GM18520 (cell line): Measurements from ENCODE around the gene SMCO3.
"Not testable (repeated sequence)": the region's sequence is repeated elsewhere in the genome, so short reads cannot be mapped to it uniquely, and the experiment has no call there.

Experiments used
- ATAC-seq: cut with Tn5 transposase; IDR thresholded peaks from one replicate; pipeline ENCODE4 v1.9.1; 2021; ENCODE audit not compliant: unreplicated experiment

The SMCO3 gene

GRCh38 chr12:14775636-14775980 lies 38.4 kb downstream of the SMCO3 start:
- ATAC-seq: no peak

DNA sequence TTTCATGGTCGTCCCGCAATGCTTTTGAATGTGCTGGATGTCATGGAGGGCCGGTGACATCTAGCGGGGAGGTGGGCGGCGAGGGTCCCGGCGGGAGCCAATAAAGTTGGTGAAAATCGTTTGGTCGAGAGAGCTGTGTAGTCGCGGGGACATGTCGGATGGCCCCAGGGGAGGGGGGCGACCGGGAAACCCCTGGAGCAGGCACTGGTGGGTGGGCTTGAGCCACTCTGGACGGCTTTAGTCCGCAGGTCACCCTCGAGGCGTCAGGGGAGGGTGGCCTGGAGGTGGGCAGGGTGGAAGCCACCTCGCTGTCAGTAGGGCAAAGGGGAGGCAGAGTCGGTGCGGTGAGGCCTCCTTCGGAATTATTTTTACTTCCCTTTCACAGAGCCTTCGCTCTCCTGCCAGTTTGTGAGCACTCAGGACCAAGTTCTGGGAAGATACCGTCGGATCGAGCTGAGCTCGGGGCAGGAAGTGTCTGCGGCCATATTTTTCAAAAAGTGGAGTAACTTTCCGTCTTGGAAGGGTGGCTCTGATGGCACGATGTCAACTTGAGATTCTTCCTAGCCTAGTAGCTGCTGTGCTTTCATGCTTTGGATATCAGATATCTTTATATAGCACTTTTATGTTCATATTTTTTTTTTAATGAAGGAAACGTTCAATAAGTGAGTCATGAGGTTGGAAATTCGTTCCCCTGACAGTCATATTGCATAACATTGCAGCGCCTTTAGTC lies 38.9 kb downstream of the SMCO3 start:
- no peak for ATAC-seq

GRCh38 chr12:14774074-14774905 lies 39.7 kb downstream of the SMCO3 start:
- ATAC-seq: peak; percentile 45

DNA sequence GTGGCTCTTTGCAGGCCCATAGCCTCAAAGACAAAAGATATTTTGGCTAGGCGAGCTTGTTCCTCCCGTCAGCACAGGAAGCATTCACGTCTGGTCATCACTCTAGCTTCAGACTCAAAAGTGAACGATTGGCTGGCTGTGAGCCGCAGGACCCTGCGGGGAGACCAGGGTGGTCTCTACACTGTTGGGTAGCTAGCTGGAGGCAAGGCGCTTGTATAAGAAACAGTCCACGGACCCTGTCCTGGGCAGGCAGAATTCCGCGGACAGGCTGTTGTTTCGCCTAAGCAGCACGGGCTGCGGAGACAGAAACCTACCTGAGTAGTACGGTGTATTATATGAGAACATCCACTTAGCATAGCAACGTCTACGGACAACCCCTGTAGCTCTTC lies 40.3 kb downstream of the SMCO3 start:
- ATAC-seq: peak; percentile 6

DNA sequence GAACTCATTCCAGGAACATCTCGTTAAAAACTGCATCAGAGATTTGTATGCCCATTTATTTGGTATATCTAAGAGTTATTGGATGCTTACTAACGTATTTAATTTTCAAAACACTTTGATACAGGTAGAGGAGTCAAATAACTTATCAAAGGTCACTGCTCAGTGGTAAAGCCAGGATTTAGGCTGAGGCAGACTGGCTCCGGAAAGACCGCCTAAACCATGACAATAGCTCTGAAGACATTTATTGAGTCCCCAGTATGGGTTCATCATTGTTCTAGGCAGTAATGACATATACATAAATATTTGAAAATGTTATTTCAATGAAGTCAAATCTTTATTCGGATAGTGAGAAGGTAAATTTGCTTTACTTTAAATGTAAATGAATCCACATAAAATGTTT lies 41.0 kb downstream of the SMCO3 start:
- ATAC-seq: no peak

DNA sequence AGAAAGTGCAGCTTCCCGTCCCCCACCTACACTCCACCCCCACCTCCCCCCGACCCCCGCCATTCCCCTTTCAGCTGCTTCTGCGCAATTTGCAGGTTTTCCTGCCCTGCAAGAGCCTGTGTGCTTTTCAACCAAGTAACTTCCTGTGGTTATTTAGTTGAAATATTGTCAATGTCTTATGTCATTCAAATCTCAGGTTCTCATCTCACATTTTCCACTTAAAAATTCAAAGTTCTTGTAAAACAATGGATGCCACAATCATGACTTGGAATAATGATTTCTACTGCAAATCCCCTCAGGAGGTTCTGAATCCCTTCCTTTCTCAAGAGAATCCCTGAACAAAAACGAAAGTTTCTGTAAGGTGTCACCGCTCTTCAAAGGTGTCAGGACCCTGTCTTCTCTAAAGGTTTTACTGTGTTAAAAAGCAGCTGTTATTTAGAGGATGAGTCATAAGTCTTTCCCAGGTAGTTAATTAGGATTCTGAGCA lies 42.3 kb downstream of the SMCO3 start:
- ATAC-seq: no peak

- peak; percentile 27 for ATAC-seq
Measured at GRCh38 chr12:14770496-14771461, 43.2 kb downstream of the SMCO3 start.

DNA sequence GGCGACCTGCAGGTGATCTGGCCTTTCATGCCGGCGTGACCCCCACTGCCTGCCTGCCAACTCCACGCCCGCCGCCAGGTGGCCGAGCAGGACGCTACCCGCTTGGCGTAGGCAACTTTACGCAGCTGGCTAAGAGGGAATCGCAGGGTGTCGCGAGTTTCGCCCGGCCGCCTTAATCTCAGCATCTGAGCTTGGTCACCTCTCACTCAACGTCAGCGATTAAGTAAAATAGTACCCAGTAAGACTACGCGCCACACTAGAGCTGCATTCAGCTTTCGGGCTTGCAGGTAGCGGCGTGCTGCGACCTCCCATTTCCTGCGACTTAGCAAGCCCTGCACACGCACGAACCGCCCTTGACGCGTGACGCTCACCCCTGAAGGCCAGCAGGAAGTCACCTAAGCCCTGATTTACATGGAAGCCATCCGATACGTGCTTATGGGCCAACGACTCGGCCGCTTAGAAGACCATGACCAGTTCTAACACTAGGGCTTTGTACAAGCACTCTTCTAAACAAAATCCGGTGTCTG lies 44.0 kb downstream of the SMCO3 start:
- ATAC-seq: peak; percentile 27

DNA sequence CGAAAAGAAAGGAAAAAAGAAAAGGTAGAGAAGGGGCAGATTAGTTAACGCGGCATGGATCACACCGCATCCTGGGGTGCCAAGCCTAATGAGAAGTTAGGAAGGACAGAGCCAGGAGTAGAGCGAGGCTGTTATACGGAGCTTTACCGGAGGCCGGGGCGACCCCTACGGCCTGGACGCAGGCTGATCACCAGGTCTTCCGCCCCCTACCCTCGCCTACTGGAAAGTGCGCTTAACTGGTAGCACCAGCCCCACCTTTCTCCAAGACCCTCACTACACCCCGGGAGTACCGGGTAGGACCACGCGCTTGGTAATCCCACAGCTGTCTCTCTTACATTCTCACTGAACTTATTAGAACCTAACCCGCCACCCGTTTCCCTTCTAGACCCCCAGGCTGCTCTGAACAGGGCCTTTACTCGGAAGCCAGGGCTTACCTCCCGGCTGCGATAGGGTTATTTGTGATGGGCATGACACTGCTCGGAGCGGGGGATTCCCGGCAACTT lies 44.5 kb downstream of the SMCO3 start:
- no peak for ATAC-seq

DNA sequence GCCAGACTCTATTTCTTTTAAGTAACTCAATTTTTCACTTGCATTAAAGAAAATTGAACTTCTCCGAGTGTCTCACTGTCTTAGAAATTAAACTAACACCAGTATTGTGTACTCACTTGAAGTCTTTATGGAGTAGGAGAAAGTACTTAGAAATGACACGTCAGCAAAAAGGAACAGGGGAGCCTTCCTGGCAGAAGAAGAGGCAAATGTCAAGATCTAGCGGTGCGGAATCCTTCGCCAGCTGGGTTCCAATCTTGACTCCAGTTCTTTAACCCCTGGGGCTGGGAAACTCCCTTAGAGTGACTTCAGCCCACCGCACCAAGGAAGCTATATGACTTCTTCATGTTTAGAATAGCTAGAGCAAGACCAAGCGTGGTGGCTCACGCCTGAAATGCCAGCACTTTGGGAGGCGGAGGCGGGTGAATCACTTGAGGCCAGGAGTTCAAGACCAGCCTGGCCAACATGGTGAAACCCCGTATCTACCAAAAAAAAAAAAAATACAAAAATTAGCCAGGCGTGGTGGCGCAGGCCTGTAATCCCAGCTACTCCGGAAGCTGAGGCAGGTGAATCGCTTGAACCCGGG lies 45.1 kb downstream of the SMCO3 start:
- ATAC-seq: no peak

- no peak for ATAC-seq
Measured at GRCh38 chr12:14767617-14768016, 46.4 kb downstream of the SMCO3 start.

DNA sequence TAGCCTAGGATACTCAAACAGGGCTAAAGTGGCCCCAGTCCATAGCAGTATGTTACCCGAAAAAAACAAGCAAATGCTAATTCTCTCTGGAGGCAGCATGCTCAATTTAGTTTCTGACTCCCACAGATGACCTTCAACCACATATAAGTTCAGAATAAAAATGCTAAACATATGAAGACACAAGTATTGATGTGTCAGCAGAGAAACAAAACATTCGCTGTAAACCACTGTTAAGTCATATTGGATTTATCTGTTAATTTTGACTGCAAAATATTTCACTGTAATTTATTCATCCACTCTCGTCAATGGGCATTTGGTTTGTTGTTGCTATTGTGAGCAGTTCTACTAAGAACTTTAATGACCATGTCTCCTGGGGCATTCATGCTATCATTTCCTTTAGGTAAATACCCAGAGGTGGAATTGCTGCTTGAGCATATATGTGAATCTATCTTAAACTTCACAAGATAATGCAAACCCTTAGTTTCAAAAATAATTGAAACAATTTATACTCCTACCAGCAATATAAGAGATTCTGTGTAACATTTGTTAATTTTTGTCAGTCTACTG lies 47.2 kb downstream of the SMCO3 start:
- ATAC-seq: no peak

DNA sequence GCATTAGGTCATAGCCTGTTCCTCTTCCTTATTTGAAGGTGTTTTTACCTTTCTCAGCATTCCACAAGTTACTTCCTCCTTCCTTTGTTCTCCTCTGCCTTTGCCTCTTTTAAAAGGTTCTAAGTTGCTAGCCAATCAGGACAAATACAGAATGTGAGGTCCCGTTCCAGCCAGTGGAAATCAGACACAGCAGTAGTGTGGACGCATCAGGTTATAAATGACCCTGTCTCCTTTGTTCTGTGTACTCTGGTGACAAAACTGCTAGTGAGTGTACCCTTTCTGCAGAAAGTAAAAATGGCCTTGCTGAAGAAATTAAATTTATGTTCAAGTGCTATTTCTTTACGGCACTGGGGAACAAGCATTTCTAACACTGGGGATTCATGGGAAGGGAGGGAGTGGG lies 48.0 kb downstream of the SMCO3 start:
- not testable (repeated sequence) for ATAC-seq

DNA sequence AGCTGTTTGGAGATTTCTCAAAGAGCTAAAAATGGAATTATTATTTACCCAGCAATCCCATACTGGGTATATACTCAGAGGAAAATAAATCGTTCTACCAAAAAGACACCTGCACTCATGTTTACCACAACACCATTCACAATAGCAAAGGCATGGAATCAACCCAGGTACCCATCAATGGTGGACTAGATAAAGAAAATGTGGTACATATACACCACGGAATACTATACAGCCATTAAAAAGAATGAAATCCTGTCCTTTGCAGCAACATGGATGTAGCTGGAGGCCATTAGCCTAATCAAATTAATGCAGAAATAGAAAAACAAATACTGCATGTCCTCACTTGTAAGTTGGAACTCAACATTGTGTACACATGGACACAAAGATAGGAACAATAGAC lies 48.6 kb downstream of the SMCO3 start:
- no peak for ATAC-seq

GRCh38 chr12:14759711-14760280 lies 54.2 kb downstream of the SMCO3 start:
- ATAC-seq: not testable (repeated sequence)

DNA sequence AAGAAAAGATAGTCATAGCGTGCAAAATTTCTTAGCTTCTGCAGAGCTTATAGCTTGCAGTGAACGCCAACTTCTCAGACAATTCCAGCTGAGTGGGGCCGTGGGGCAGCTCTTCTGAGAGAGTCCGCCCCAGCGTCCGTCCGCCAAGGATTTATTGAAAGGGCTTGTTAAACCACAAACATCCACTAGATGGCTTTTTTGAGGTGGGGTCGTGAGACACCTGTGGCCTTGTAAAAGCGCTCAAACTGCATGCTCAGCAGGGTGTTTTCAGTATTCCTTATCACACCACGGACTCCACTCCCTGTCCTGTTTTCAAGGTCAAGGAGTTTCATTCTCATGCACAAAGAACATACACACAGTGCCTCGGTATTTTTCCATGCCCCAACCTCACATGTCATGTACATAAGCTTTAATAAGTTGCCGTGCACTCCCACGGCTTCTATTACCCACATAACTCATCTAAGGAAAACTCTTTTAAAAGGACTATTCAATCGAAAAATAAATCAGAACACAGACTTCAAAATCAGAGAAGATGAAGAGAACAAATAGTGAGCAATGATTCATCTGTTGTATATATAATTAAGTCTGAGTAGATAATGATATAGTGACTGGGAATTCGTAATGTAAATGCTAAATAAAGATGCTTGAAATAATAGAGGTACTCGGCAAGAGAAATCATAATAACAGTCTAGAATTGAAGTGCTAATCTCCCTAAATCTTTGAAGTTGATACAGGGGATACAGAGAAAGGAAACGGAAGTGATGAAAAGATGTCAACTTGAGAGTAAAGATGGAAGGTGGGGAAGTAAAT lies 57.4 kb downstream of the SMCO3 start:
- ATAC-seq: no peak
